GM21423 (cell line): ENCODE data around the gene ENTHD1.
"Not testable (repeated sequence)": the region's sequence is repeated elsewhere in the genome, so short reads cannot be mapped to it uniquely, and the experiment has no call there.

Source experiments
- ATAC-seq: cut with Tn5 transposase; IDR thresholded peaks from one replicate; pipeline ENCODE4 v1.9.1; 2021; ENCODE audit warnings: mild to moderate bottlenecking, moderate library complexity; ENCODE audit not compliant: unreplicated experiment

Gene ENTHD1

DNA sequence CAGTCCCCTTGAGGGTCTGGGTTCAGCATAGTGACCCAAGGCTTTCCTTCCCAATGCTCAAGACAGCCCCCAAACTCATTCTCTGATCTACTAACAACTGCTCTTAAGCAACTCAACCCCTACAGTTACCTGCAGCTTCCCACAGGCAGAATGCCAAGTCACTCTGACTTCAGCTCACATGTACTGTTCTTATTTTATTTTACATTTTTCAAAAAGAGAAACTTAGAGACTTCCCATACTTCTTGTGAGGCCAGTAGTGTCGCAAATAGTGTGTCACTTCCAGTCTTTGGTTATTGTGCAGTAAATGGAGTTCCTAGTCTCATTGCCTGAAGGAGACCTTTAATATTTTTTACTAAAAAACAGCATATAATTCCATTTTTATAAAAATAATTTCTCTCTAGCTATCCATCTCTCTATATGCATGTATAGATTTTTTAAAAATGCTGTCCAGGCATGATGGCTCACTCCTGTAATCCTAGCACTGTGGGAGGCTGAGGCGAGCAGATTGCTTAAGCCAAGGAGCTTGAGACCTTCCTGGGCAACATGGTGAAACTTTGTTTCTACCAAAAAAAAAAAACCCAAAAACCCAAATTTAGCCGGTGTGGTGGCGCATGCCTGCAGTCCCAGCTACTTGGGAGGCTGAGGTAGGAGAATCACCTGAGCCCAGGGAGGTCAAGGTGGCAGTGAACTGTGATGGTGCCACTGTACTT is 41.8 kb downstream of the ENTHD1 start:
- no peak for ATAC-seq

DNA sequence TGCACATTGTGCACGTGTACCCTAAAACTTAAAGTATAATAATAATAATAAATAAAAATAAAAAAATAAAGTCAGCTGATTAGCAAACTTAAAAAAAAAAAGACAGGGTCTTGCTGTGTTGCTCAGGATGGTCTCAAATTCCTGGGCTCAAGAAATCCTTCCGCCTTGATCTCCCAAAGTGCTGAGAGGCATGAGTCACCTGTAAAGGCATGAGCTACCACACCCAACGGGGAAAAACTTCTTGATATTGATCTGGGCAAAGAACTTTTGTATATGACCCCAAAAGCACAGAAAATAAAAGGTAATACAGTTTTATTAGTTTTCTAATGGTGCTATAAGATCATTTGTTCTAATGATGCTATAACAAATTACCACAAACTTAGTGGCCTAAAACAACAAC is 46.1 kb downstream of the ENTHD1 start:
- ATAC-seq: no peak

DNA sequence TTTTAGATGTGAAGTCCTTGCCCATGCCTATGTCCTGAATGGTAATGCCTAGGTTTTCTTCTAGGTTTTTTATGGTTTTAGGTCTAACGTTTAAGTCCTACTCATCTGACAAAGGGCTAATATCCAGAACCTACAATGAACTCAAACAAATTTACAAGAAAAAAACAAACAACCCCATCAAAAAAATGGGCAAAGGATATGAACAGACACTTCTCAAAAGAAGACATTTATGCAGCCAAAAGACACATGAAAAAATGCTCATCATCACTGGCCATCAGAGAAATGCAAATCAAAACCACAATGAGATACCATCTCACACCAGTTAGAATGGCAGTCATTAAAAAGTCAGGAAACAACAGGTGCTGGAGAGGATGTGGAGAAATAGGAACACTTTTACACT is 47.0 kb downstream of the ENTHD1 start:
- ATAC-seq: not testable (repeated sequence)

DNA sequence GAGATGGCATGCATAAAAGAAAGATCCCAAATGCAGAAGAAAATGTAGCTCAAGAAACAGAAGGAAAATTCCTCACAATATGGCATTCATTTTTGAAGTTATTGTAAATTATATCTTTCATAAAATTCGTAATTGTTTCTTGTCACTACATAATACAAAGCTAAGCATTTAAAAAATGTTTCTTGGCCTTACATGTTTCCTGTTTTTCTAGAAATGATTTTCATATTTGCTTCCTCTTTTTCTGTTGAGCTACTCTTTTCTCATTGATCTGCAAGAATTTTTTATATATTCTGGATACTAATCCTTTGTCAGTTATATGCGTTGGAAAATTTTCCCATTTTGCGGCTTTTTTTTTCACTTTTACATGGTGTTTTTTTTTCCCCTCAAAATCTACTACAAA is 48.0 kb downstream of the ENTHD1 start:
- no peak for ATAC-seq

DNA sequence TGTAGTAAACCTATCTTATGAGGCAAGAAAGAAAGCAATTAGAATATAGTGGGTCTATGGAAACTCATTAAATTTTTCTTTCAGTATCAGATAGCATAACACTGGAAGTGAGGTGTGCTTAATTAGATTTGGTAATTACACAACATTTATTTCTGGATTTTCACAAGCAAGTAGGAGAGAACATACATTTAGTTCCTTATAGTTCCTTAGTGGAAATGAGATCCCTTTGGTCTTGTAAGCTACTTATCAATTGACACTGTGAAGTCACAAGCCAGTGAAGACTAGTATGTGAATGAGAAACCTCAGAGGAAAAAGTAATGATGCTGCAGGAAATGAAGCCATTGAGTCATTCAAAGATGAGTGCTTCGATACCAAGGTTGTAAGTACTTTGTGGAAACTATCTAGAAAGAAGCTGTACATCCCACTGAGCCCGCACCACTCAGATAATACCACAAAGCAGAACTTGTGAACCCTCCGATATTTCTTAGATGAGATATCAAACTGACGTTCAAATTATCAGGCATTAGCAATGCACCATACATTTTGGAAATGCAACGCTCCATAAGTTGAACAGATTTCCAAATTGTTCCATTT is 53.5 kb downstream of the ENTHD1 start:
- no peak for ATAC-seq

DNA sequence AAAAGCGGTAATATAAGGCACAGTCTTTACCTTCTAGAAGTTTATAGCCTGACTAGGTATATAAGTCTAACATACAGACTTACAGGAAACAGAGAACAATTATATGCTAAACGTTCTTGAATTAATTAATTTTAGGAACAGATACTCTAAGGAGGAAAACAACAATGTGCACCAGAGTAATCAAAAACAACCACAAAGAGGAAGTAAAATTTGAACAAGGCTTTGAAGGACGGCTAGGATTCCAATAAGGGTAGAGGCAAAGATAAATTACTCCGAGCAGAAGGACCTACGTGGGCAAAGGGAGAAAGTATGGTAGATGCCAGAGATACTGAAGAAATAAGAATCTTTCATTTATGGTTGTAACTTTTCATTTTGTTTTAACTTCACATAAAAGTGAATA is 54.4 kb downstream of the ENTHD1 start:
- no peak for ATAC-seq

DNA sequence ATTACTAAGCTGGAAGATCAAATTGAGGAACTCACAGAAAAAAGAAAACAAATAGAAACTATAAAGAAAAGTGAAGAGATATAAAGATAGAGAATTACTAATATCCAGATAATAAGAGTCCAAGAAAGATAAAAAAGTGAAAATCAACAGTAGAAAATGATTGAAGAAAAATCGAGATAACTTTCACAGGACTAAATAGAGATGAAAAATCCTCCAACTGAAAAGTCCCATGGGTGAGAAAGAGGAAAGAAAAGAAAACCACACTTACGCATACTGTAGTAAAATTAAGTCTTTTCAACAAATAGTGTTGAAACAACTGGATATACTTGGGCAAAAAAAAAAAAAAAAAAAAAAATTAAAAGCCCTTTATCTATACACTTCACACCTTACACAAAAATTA is 60.0 kb downstream of the ENTHD1 start:
- no peak for ATAC-seq

DNA sequence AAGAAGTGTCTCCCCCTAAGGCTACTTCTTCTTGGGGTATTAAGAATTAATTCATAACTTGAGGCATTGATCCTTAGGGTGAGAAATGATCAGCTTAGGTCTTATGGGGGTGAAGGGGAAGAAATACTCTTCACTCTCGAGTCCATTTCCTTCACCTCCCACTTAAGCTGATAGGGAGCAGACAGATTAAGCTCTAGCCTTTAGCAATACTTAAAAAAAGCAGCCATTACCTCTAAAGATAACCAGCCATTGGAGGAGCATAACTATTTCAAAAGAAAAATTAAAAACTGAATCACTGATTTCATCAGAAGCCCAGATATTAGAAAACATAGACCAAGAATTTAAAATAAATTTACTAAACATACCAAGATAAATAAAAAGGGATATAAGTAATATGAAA is 60.5 kb downstream of the ENTHD1 start:
- no peak for ATAC-seq

DNA sequence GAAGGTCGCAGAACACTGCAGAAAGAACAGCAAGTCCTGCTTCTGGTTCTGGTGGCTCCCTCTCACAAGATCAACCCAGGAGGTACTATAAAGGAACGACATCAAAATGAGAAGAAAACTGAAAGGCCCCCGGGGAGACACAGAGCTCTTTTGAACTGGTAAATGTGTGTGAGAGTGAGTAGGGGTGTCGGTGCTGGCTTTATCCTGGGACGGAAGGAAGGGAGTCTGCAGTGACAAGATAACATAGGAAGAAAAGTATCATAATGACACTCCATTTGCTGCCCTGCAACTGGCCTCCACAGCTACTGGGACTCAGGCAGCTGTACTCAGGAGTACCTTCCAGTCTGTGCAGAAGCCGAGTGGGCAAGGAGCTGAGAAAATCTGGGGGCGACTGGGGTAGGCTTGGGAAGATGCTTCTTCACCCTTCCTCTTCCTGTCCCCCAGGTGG is 60.9 kb downstream of the ENTHD1 start:
- ATAC-seq: no peak

DNA sequence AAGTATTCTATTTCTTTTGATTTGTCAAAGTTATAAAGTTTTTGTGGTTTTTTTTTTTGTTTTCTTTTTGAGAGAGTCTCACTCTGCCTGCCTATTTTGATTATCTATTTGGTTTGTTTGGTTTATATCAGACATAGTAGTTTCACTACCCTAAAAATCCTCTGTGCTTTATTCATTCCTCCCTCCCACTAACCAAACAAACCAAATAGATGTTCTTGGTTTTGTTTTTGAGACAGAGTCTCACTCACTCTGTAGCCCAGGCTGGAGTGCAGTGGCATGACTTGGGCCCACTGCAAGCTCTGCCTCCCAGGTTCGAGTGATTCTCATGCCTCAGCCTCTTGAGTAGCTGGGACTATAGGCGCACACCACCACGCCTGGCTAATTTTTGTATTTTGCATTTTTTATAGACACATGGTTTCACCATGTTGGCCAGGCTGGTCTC is 67.9 kb downstream of the ENTHD1 start:
- peak; percentile 90 for ATAC-seq

DNA sequence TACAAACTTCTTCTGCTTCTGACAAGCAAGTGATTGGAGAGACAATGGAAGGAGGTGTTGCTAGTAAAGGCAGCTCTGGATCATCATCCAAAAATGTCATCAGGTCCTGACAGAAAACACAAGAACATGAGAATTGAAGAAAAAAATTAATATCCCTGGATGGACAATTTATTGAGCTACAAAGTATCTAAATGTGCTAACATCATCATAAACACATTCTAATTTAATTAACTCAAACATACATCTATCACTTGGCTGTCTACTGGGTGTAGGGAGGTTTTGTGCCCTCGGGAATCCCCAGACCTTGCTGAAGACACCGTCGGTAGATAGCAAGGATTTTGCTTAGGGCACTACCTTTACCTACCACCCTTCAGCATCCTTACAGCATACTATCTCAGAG is 72.6 kb downstream of the ENTHD1 start:
- no peak for ATAC-seq

DNA sequence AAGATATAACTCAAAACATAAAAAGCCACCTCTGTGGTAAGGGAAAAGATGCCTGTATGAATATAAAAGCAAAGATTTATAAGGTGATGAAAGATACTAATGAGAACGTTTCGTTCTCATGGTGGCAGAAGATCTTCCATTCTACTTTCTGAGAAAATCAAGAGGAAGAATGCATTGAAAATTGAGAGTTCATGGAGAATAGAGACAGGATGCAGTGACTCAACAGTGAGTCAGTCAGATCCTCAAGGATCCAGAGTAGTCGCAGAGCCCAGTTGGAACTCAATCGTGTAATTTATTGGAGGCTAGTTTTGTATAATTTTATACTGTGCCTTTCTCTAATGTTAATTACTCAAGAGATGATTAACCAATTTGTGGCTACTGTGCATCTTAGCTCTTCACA is 73.3 kb downstream of the ENTHD1 start:
- no peak for ATAC-seq

DNA sequence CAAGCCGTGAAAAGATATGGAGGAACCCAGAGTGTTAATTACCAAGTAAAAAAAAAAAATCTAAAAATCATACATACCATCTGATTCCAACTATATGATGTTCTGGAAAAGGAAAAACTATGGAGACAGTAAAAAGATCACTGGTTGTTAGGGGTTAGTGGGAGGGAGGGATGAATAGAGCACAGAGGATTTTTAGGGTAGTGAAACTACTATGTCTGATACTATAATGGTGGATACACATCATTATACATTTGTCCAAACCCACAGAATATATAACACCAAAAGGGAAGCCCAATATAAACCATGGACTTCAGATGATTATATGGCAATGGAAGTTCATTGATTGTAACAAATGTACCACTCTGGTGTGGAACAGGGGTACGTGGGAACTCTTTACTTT is 74.1 kb downstream of the ENTHD1 start:
- no peak for ATAC-seq

DNA sequence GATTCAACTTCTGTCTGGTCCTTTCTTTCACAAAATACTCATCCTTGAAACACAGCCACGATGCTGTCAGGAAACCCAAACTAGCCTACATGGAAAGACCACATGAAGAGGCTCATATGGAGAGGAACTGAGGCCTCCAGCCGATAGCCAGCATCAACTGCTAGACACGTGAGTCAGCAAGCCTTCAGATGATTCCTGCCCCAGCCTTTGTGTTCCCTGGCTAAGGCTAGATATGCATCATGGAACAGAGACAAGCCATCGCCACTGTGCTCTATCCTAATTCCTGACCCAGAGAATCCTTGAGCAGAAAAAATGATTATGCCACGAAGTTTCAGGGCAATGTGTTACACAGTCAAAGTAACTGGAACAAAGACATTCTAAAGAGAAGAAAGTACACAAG is 75.5 kb downstream of the ENTHD1 start:
- ATAC-seq: no peak

DNA sequence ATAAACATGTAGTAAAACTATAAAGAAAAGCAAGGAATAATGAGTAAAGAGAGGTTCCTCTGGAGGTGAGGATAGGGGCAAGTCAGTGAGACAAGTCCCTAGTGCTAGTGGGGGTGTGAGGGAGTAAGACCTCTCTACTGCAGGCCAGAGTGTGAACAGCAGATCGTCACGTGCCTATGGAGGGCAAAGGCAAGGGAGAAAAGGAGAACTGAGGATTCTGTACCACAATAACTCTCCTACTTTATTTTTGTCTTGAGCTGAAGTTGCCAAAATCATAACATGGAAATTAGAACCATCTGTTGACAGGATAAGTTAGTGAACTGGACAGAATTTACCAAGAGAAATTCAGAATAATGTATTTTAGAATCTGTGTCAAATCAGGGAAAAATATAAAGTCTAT is 77.6 kb downstream of the ENTHD1 start:
- ATAC-seq: no peak

DNA sequence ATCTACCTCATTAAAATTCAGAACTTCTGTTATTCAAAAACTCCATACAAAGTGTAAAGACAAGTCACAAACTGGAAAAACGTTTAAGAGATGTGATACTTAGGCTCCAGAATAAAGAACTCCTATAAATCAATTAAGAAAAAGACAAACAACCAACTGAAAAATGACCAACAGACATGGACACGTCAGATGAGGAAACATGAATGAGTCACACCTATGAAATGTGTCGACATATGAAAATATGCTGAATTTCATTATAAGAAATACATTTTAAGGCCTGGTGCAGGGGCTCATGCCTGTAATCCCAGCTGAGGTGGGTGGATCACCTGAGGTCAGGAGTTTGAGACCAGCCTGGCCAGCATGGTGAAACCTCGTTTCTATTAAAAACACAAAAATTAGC is 78.7 kb downstream of the ENTHD1 start:
- ATAC-seq: no peak

DNA sequence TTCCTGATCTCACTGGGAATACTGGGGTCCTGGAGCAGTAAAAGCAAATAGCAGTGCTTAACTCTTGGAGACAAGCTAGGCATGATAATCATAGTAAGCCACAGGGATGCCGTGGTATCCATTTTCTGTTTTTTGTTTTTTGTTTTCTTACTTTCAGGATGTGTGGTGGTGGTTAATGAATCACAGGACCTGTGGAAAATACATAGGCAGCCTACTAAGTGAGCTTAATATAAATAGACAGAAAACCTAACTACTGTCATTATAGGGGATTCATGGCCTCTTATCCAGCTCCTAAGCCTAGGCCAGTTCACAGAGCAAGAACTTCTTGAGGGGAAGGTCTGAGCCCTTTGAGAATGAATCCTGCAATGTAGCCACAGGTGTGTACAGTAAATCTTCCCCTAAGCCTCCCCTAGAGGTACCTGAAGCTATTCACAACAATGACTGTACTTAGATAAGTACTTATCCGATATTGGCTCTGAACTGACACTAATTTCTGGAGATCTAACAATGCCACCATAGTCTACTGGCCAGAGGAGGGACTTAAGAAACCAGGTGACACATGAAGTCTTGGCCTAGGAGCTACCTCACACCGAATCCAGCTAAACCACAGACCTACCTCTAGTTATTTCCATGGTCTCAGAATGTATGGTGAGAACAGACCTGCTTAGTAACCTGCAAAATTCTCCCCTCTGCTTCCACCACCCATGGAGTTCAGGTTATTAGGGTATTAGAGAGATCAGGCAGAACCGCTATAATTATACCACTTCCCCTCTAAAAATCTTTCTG is 83.6 kb downstream of the ENTHD1 start:
- ATAC-seq: no peak

DNA sequence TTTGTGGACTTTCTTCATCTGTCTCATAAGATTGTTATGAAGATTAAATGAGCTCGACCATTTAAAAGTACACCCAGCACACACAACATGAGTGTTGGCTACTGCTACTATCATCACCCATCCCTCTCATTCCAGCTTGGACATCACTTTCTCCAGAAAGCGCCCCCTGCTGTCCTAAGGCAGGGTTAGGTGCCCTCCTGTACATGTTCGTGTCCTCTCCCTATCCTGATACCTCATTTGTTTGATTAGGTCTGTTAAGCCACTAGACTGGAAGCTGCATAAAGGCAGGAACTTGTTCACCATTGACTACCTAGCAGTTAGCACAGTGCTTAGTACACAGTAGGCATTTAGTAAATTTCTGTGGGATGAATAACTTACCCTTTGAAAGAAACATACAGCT is 85.5 kb downstream of the ENTHD1 start:
- no peak for ATAC-seq

DNA sequence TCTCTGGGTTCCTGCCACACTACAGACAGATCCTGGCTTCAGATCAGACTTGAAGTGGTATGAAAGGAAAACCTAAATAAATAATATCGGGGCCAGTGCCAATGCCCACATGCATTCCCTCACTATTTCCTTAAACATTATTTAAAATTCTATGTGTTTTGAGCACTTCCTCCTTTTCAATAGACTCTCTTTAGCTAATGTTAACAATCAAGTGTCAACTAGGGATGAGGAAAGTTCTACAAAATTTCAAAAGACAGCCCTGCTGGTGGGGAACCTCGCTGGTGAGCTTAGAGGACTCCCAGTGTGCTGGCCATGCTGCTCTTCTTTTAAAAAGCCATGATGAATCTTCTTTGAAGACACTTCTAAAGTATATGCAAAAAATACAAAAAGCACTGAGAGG is 87.5 kb downstream of the ENTHD1 start:
- ATAC-seq: no peak

DNA sequence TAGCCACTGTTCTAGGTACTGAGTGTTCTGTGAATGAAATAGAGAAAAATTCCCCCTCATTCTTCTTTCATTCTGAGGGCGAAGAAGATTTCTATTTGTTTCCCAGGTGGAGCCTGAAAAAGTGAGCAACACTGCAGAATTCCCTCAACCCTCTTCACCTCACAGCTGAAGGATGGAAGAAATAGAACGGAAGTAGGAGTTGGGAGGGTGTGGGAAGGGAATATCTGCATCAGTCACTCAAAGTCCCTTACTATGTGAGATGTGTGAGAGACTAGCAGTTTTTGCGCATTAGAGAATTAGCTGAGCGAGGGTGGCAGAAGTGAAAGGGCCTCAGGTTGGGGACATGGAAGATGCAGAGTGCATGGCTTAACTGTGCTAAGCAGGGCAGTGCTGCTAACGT is 88.4 kb downstream of the ENTHD1 start:
- no peak for ATAC-seq

DNA sequence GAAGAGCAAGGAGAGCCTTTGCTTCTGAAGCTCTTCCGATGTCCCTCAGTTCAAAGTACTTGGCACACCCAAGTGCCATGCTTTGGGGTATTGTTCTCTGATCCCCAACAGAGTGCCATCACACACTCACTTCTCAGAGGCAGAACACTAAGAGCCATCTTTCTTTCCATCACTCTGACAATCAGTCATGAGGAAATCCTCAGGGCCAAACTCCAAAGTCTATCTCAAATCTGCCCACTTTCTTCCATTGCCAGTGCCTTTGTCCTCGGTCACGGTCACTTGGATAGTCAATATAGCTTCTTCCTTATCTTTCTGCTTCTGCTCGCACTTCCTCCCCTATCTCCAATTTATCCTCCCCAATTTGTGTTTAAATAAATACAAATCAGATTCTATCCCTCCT is 90.9 kb downstream of the ENTHD1 start:
- no peak for ATAC-seq
